Neuronal stem cell (in vitro differentiated cells): ENCODE measurements around the gene FAM193B.

Experiments
- DNase-seq: peaks from one replicate; pipeline ENCODE4 v3.0.0-alpha.2; 2013; ENCODE audit warnings: low spot score
- H2AFZ ChIP-seq: one replicate; pipeline ENCODE4 v1.6.1; 2013; ENCODE audit warnings: mild to moderate bottlenecking, low read length, inconsistent platforms
- H2AK5ac ChIP-seq: 2 replicates; pipeline ENCODE4 v1.6.1; 2013; ENCODE audit warnings: low read depth, mild to moderate bottlenecking, inconsistent platforms, low read length, moderate library complexity, mixed read lengths
- H2BK120ac ChIP-seq: 2 replicates; pipeline ENCODE4 v1.6.1; 2013; ENCODE audit warnings: low read depth, mild to moderate bottlenecking, inconsistent platforms, low read length, moderate library complexity, mixed read lengths
- H2BK12ac ChIP-seq: one replicate; pipeline ENCODE4 v1.6.1; 2013; ENCODE audit warnings: low read length, inconsistent platforms
- H2BK15ac ChIP-seq: 2 replicates; pipeline ENCODE4 v1.6.1; 2013; ENCODE audit warnings: mild to moderate bottlenecking, low read length, inconsistent platforms, mixed read lengths
- H2BK5ac ChIP-seq: one replicate; pipeline ENCODE4 v1.6.1; 2013; ENCODE audit warnings: inconsistent platforms, mild to moderate bottlenecking, low read length, moderate library complexity
- H3K14ac ChIP-seq: one replicate; pipeline ENCODE4 v1.6.1; 2013; ENCODE audit warnings: low read length, inconsistent platforms
- H3K18ac ChIP-seq: 2 replicates; pipeline ENCODE4 v1.6.1; 2013; ENCODE audit warnings: low read length, inconsistent platforms
- H3K23ac ChIP-seq: 2 replicates; pipeline ENCODE4 v1.6.1; 2013; ENCODE audit warnings: low read depth, mild to moderate bottlenecking, mixed read lengths, low read length, inconsistent platforms; ENCODE audit not compliant: poor library complexity
- H3K27ac ChIP-seq: replicated peaks from 3 replicates; pipeline ENCODE4 v1.5.1; 2013; ENCODE audit warnings: low read length, inconsistent platforms
- H3K27me3 ChIP-seq, 3 experiments: 2 replicates each; pipeline ENCODE4 v1.6.1; 2013; ENCODE audit warnings: low read length in 3 of 3, mild to moderate bottlenecking in 2 of 3, inconsistent platforms in 1 of 3, low read depth in 1 of 3, mixed read lengths in 1 of 3, moderate library complexity in 1 of 3; ENCODE audit not compliant: control insufficient read depth in 3 of 3, insufficient read depth in 3 of 3
- H3K36me3 ChIP-seq, 2 donors: replicated peaks in 1 of 2; 2 replicates each; pipeline ENCODE4 v1.6.1; 2013; ENCODE audit warnings: low read length in 2 of 2; ENCODE audit not compliant: control insufficient read depth in 2 of 2, insufficient read depth in 2 of 2
- H3K4ac ChIP-seq: 2 replicates; pipeline ENCODE4 v1.6.1; 2013; ENCODE audit warnings: inconsistent platforms, mild to moderate bottlenecking, low read length, moderate library complexity
- H3K4me1 ChIP-seq, 2 donors: 1 replicate in 1 of 2; 2 replicates in 1 of 2; pipeline ENCODE4 v1.6.1; 2013; ENCODE audit warnings: low read length in 2 of 2, low read depth in 1 of 2; ENCODE audit not compliant: control insufficient read depth in 2 of 2, insufficient read depth in 1 of 2
- H3K4me2 ChIP-seq: one replicate; pipeline ENCODE4 v1.6.1; 2013; ENCODE audit warnings: mild to moderate bottlenecking, low read length, inconsistent platforms; ENCODE audit not compliant: insufficient read depth, poor library complexity, severe bottlenecking
- H3K4me3 ChIP-seq, 2 donors: 2 replicates each; pipeline ENCODE4 v1.5.1; 2013; ENCODE audit warnings: low read length in 2 of 2, mild to moderate bottlenecking in 2 of 2, inconsistent platforms in 1 of 2, moderate library complexity in 1 of 2
- H3K79me1 ChIP-seq: one replicate; pipeline ENCODE4 v1.6.1; 2013; ENCODE audit warnings: low read depth, mild to moderate bottlenecking, inconsistent platforms, low read length, moderate library complexity
- H3K9ac ChIP-seq: one replicate; pipeline ENCODE4 v1.6.1; 2013; ENCODE audit warnings: mild to moderate bottlenecking, low read depth, low read length, inconsistent platforms; ENCODE audit not compliant: poor library complexity
- H3K9me3 ChIP-seq, 2 donors: replicated peaks in 1 of 2; 2 replicates each; pipeline versions ENCODE3 to v1.6.1; 2013; ENCODE audit warnings: low read length in 2 of 2, mild to moderate bottlenecking in 2 of 2, inconsistent platforms in 1 of 2, low read depth in 1 of 2, mixed read lengths in 1 of 2, moderate library complexity in 1 of 2; ENCODE audit not compliant: control insufficient read depth in 2 of 2, insufficient read depth in 1 of 2
- H4K8ac ChIP-seq: one replicate; pipeline ENCODE4 v1.6.1; 2013; ENCODE audit warnings: low read depth, mild to moderate bottlenecking, inconsistent platforms, low read length, moderate library complexity
- H4K91ac ChIP-seq: one replicate; pipeline ENCODE4 v1.6.1; 2013; ENCODE audit warnings: low read length, low read depth, mild to moderate bottlenecking, inconsistent platforms; ENCODE audit not compliant: poor library complexity
- WGBS, 2 donors: extraction: QIAGEN DNeasy Blood & Tissue Kit; methylation state at CpG; one replicate each; pipeline ENCODE4 v1.1.7; 2013; ENCODE audit warnings: missing lambda C conversion rate in 2 of 2, mixed read lengths in 1 of 2; ENCODE audit not compliant: insufficient read length in 2 of 2, insufficient replicate concordance in 1 of 2; ENCODE audit errors: extremely low coverage in 2 of 2; 5-methylcytosine and 5-hydroxymethylcytosine counted together

The FAM193B gene

DNA sequence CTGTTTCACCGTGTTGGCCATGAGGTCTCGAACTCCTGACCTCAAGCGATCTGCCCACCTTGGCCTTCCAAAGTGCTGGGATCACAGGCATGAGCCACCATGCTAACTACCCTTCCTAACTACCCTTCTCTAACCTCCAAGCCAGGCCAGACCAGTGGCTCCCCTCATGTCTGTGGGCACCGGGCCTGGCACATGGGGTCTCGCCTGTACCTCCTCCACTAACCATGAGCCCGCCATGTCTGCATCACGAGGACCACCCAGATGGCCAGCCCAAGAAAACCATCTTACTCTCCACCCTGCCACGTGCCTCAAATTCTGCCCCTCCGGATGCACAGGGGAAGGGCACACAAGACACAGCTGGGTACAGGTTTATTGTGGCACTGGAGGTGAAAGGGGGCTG is 71.3 kb downstream of the FAM193B start:
- no peak overlapping the region for H3K14ac ChIP-seq
- H4K8ac ChIP-seq, result no peak overlapping the region
- no peak overlapping the region for H3K4me3 ChIP-seq
- no peak overlapping the region for H2AK5ac ChIP-seq
- H3K27ac ChIP-seq, result no peak overlapping the region
- no peak overlapping the region for H4K91ac ChIP-seq
- peak overlapping the region; percentile 75 for H2BK5ac ChIP-seq
- no peak overlapping the region for H2BK120ac ChIP-seq
- no peak overlapping the region for H2AFZ ChIP-seq
- H2BK12ac ChIP-seq, result no peak overlapping the region
- WGBS, 2 donors, result no CpG with 5 or more reads among the region's 9 CpGs
- peaks cover 59 to 83% of the 10 kb centered on the region in 2 donors for H3K36me3 ChIP-seq
- H3K27me3 ChIP-seq, result no peaks in the 10 kb centered on the region
- no peak overlapping the region for H3K4ac ChIP-seq
- H3K9ac ChIP-seq, result no peak overlapping the region
- no peak overlapping the region for H2BK15ac ChIP-seq
- no peak overlapping the region for H3K18ac ChIP-seq
- H3K4me1 ChIP-seq, result peaks cover 0 to 7% of the 10 kb centered on the region in 2 donors
- H3K9me3 ChIP-seq, result peaks cover 0 to 4% of the 10 kb centered on the region in 2 donors
- peaks cover 12% of the 10 kb centered on the region for H3K79me1 ChIP-seq
- no peak overlapping the region for H3K4me2 ChIP-seq
- peak overlapping the region; percentile 10 for H3K23ac ChIP-seq
- no peak for DNase-seq

DNA sequence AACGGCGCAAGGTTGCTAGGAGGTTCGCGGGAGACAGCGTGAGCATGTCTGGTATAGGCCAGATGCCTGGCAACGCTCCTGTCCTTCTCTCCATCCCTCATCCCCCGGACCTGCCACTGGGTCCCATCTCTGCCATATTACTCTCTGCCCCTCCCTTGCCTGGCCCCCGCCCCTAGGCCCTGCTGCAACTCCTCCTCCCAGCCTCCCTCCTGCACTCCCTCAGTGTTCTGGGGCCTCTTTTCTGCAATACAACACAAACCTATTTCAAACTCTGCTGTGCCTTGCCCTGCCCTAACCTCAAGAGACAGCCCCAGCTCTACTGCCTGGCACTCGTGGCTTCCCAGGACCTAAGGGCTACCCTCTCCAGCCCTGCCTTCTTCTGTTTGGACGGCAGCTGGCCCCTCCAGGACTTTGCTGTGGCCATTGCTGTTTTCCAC is 72.0 kb downstream of the FAM193B start:
- Histone ChIP-seq H2BK12ac (no peak overlapping the region), H3K9me3 (peaks cover 0 to 4% of the 10 kb centered on the region in 2 donors), H4K91ac (no peak overlapping the region), H3K23ac (no peak overlapping the region), H2BK5ac (no peak overlapping the region), H3K18ac (no peak overlapping the region), H3K4me1 (peaks cover 0 to 7% of the 10 kb centered on the region in 2 donors), H3K27me3 (no peaks in the 10 kb centered on the region), H3K79me1 (peaks cover 12% of the 10 kb centered on the region), H2AFZ (no peak overlapping the region), H2AK5ac (no peak overlapping the region), H3K4me3 (no peak overlapping the region), H3K4ac (no peak overlapping the region), H4K8ac (no peak overlapping the region), H3K36me3 (peaks cover 52 to 77% of the 10 kb centered on the region in 2 donors), H2BK15ac (no peak overlapping the region), H2BK120ac (no peak overlapping the region), H3K9ac (no peak overlapping the region), H3K14ac (no peak overlapping the region), H3K27ac (no peak overlapping the region), H3K4me2 (no peak overlapping the region)
- DNase-seq, result no peak
- 100% methylated on average over 4 of the region's 10 CpGs; no CpG with 5 or more reads in 1 of the 2 donors for WGBS, 2 donors

DNA sequence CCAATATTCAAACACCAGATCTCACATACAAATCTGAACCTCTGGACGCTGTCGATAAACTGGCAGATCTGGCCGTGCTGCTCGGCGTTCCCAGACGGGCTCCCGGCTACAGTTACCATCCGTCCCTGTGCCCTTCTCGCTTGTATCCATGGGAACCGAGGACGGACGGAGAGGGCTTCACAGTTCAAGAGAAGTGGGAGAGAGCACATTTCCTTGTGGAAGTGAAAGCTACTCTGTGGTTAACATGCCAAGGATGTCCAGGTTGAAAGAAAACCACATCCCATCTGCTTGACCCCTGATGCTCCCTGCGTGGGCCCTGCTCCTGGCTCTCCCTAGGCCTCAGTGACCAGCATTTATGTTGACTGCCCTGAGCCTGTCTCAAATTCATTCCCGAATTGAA is 74.6 kb downstream of the FAM193B start:
- H2BK12ac ChIP-seq, result no peak overlapping the region
- DNase-seq, result no peak
- no peak overlapping the region for H2AK5ac ChIP-seq
- peaks cover 12% of the 10 kb centered on the region for H3K79me1 ChIP-seq
- no peak overlapping the region for H4K8ac ChIP-seq
- no peak overlapping the region for H3K18ac ChIP-seq
- H3K23ac ChIP-seq, result peak overlapping the region; percentile 16
- no peak overlapping the region for H2BK5ac ChIP-seq
- H2BK15ac ChIP-seq, result no peak overlapping the region
- no peak overlapping the region for H3K9ac ChIP-seq
- H3K27ac ChIP-seq, result no peak overlapping the region
- H2AFZ ChIP-seq, result no peak overlapping the region
- peaks cover 1 to 9% of the 10 kb centered on the region in 2 donors for H3K4me1 ChIP-seq
- no peak overlapping the region for H3K4me2 ChIP-seq
- no peak overlapping the region for H3K4me3 ChIP-seq
- peaks cover 37 to 52% of the 10 kb centered on the region in 2 donors for H3K36me3 ChIP-seq
- no peaks in the 10 kb centered on the region for H3K27me3 ChIP-seq
- H3K4ac ChIP-seq, result no peak overlapping the region
- peaks cover 0 to 4% of the 10 kb centered on the region in 2 donors for H3K9me3 ChIP-seq
- no CpG with 5 or more reads among the region's 14 CpGs for WGBS, 2 donors
- H2BK120ac ChIP-seq, result no peak overlapping the region
- no peak overlapping the region for H3K14ac ChIP-seq
- no peak overlapping the region for H4K91ac ChIP-seq

DNA sequence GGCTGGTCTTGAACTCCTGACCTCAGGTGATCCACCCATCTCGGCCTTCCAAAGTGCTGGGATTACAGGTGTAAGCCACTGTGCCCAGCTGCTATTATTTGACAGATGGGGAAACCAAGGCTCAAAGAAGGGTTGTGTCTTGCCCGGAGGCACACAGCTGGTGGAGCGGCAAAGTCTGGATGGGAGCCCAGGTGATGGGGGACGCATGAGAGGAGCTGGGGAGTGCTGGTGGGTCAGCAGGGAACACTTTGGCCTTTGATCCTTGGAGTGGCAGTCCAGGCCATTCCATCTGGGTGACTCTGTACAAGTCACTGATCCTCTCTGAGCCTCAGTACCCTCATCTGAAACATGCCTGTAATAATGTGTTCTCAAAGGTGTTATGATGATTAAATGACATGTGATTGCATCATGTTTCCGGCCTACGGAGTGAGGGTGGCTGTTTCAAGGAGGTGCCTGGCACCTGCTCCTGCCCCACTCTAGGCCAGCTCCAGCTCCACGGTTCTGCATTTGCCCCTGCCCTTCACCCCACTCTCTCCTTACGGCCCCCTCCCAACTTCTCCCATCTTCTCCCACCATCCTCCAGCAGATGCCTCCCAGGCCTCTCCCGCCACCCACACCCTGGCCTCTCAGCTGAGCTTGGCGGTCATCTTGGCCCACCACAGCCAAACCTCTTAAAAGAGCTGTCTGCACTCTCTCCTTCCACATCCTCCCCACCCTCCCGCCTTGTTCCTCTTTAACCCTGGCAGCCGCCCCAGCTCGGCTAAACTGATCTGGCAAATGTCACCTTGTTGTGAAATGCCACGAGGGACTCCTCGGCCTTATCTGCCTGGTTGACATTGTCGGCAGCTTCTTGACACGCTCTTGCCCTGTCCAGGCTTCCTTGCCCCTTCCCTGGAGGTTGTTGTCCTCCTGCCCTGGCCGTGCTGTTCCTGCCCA is 75.4 kb downstream of the FAM193B start:
- no peak for DNase-seq
- Histone ChIP-seq H3K27me3 (no peaks in the 10 kb centered on the region), H3K27ac (no peak overlapping the region), H2BK120ac (no peak overlapping the region), H3K4ac (no peak overlapping the region), H3K23ac (peak overlapping the region; percentile 74), H3K9ac (peak overlapping the region; percentile 35), H3K18ac (peak overlapping the region; percentile 29), H3K79me1 (peaks cover 8% of the 10 kb centered on the region), H4K91ac (no peak overlapping the region), H2AFZ (no peak overlapping the region), H2BK15ac (no peak overlapping the region), H4K8ac (no peak overlapping the region), H3K4me1 (peaks cover 7 to 12% of the 10 kb centered on the region in 2 donors), H2AK5ac (peak overlapping the region; percentile 7), H3K4me2 (no peak overlapping the region), H3K36me3 (peaks cover 29 to 44% of the 10 kb centered on the region in 2 donors), H3K4me3 (no peak overlapping the region), H2BK12ac (no peak overlapping the region), H3K14ac (no peak overlapping the region), H2BK5ac (peak overlapping the region; percentile 25), H3K9me3 (peaks cover 0 to 1% of the 10 kb centered on the region in 2 donors)
- WGBS, 2 donors, result no CpG with 5 or more reads among the region's 18 CpGs
